OCI-LY1 (cell line): ENCODE measurements around the gene MIEN1.

Experiments used
- EZH2 ChIP-seq: fragments of 200-600 bp; sonication (generic), shearing (Covaris generic); IDR thresholded peaks from 2 replicates; pipeline ENCODE4 v1.8.0; 2017; ENCODE audit warnings: borderline replicate concordance, mixed run types, mild to moderate bottlenecking, antibody characterized with exemption, low read length, moderate library complexity, mixed read lengths
- TF ChIP-seq, protein P1 (sequence below): fragments of 200-600 bp; sonication (generic), shearing (Covaris generic); IDR thresholded peaks from 2 replicates; pipeline ENCODE4 v1.5.1; 2017; ENCODE audit warnings: mild to moderate bottlenecking, antibody characterized with exemption, low read length, moderate library complexity, mixed read lengths

- TF ChIP-seq, protein P1, sequence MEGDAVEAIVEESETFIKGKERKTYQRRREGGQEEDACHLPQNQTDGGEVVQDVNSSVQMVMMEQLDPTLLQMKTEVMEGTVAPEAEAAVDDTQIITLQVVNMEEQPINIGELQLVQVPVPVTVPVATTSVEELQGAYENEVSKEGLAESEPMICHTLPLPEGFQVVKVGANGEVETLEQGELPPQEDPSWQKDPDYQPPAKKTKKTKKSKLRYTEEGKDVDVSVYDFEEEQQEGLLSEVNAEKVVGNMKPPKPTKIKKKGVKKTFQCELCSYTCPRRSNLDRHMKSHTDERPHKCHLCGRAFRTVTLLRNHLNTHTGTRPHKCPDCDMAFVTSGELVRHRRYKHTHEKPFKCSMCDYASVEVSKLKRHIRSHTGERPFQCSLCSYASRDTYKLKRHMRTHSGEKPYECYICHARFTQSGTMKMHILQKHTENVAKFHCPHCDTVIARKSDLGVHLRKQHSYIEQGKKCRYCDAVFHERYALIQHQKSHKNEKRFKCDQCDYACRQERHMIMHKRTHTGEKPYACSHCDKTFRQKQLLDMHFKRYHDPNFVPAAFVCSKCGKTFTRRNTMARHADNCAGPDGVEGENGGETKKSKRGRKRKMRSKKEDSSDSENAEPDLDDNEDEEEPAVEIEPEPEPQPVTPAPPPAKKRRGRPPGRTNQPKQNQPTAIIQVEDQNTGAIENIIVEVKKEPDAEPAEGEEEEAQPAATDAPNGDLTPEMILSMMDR: no peak
- no peak for TF ChIP-seq EZH2
These were observed 39.7 kb upstream of the MIEN1 start for GRCh38 chr17:39769974-39770587.
